ENCODE data around the gene NTRK3.

Gene NTRK3

GRCh38 chr15:88256279-88257230 is at the start of gene NTRK3:
NTRK3 (minus strand) TSS chr15:88256739; CDS start chr15:88256153, 586 bp downstream.
- DNase-seq (ENCODE audit: low read depth): no peak

GRCh38 chr15:88303395-88303794 is 46.9 kb upstream of the NTRK3 start:
- DNase-seq (ENCODE audit: low read depth): no peak

- DNase-seq (ENCODE audit: low read depth): no peak
Measured at GRCh38 chr15:88302373-88302772, 45.8 kb upstream of the NTRK3 start.

- DNase-seq (ENCODE audit: low read depth): no peak
Measured at GRCh38 chr15:88301311-88301710, 44.8 kb upstream of the NTRK3 start.

- no peak for DNase-seq (ENCODE audit: low read depth)
Measured at GRCh38 chr15:88300861-88301260, 44.3 kb upstream of the NTRK3 start.

- DNase-seq (ENCODE audit: low read depth): no peak
Measured at GRCh38 chr15:88300089-88300488, 43.5 kb upstream of the NTRK3 start.

GRCh38 chr15:88299497-88299896 is 43.0 kb upstream of the NTRK3 start:
- DNase-seq (ENCODE audit: low read depth): no peak

- no peak for DNase-seq (ENCODE audit: low read depth)
Measured at GRCh38 chr15:88288661-88289060, 32.1 kb upstream of the NTRK3 start.

GRCh38 chr15:88288206-88288605 is 31.7 kb upstream of the NTRK3 start:
- no peak for DNase-seq (ENCODE audit: low read depth)

- no peak for DNase-seq (ENCODE audit: low read depth)
Measured at GRCh38 chr15:88284318-88284998, 27.9 kb upstream of the NTRK3 start.

GRCh38 chr15:88282614-88283013 is 26.1 kb upstream of the NTRK3 start:
- DNase-seq (ENCODE audit: low read depth): no peak

- no peak for DNase-seq (ENCODE audit: low read depth)
Measured at GRCh38 chr15:88276821-88277410, 20.4 kb upstream of the NTRK3 start.

- DNase-seq (ENCODE audit: low read depth): no peak
Measured at GRCh38 chr15:88275804-88276203, 19.3 kb upstream of the NTRK3 start.

- peak; percentile 12 for DNase-seq (ENCODE audit: low read depth)
Measured at GRCh38 chr15:88274553-88275460, 18.3 kb upstream of the NTRK3 start.

- no peak for DNase-seq (ENCODE audit: low read depth)
Measured at GRCh38 chr15:88272421-88272820, 15.9 kb upstream of the NTRK3 start.

- no peak for DNase-seq (ENCODE audit: low read depth)
Measured at GRCh38 chr15:88269356-88270062, 13.0 kb upstream of the NTRK3 start.

- no peak for DNase-seq (ENCODE audit: low read depth)
Measured at GRCh38 chr15:88267720-88268119, 11.2 kb upstream of the NTRK3 start.

GRCh38 chr15:88266170-88266569 is 9.6 kb upstream of the NTRK3 start:
- no peak for DNase-seq (ENCODE audit: low read depth)

- DNase-seq (ENCODE audit: low read depth): no peak
Measured at GRCh38 chr15:88264622-88265021, 8.1 kb upstream of the NTRK3 start.

GRCh38 chr15:88262064-88262463 is 5.5 kb upstream of the NTRK3 start:
- no peak for DNase-seq (ENCODE audit: low read depth)

- no peak for DNase-seq (ENCODE audit: low read depth)
Measured at GRCh38 chr15:88258093-88258641, 1.6 kb upstream of the NTRK3 start.
